ENCODE results near the gene CH25H. TPM values are rescaled to one million over a fixed set of nuclear protein-coding genes. Genes with fewer than 3 reads are reported as not detected.

The CH25H gene
- total and polyA plus RNA-seq, 12 donors: 0.80 to 16.3 (median 4.9) TPM; not detected in 1

DNA sequence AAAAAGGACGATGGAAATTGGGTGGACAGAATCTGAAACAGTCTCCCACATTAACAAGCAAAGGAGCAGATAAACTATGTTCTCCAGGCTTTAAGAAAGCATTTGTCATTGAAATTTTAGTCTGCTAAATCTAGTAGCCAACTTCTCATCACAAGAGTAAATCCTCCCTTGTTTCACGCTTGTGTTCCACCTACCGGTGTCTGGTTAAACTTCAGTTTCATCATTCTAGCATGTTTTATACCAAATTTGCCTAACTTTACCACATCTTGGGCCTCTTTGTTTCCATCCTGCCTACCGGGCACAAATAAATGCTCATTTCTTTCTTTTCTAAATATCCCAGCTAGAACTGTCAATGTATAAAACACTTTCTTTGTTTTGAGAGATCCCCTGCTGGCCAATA lies 38.7 kb upstream of the CH25H start:
- TF ChIP-seq POLR2A (IDR thresholded peaks at IDR 0.05): no peak
- TF ChIP-seq, protein P1, sequence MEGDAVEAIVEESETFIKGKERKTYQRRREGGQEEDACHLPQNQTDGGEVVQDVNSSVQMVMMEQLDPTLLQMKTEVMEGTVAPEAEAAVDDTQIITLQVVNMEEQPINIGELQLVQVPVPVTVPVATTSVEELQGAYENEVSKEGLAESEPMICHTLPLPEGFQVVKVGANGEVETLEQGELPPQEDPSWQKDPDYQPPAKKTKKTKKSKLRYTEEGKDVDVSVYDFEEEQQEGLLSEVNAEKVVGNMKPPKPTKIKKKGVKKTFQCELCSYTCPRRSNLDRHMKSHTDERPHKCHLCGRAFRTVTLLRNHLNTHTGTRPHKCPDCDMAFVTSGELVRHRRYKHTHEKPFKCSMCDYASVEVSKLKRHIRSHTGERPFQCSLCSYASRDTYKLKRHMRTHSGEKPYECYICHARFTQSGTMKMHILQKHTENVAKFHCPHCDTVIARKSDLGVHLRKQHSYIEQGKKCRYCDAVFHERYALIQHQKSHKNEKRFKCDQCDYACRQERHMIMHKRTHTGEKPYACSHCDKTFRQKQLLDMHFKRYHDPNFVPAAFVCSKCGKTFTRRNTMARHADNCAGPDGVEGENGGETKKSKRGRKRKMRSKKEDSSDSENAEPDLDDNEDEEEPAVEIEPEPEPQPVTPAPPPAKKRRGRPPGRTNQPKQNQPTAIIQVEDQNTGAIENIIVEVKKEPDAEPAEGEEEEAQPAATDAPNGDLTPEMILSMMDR (IDR thresholded peaks at IDR 0.05): no peak
- Histone ChIP-seq H3K4me1 (replicated peaks in 1 of 2) (peaks cover 12 to 23% of the 10 kb centered on the region in 2 donors), H3K27ac (no peak overlapping the region), H3K36me3 (replicated peaks in 1 of 2) (peaks cover 0 to 4% of the 10 kb centered on the region in 2 donors), H3K9me3 (replicated peaks in 1 of 3) (no peaks in the 10 kb centered on the region), H3K4me3 (no peak overlapping the region), H3K27me3 (no peaks in the 10 kb centered on the region)
- intact Hi-C loops (cut with DNase I): no loop called here
- 66 to 89% (median 71%) methylated on average over 4 of the region's 4 CpGs for WGBS, 4 donors
- DNase-seq: no peak

DNA sequence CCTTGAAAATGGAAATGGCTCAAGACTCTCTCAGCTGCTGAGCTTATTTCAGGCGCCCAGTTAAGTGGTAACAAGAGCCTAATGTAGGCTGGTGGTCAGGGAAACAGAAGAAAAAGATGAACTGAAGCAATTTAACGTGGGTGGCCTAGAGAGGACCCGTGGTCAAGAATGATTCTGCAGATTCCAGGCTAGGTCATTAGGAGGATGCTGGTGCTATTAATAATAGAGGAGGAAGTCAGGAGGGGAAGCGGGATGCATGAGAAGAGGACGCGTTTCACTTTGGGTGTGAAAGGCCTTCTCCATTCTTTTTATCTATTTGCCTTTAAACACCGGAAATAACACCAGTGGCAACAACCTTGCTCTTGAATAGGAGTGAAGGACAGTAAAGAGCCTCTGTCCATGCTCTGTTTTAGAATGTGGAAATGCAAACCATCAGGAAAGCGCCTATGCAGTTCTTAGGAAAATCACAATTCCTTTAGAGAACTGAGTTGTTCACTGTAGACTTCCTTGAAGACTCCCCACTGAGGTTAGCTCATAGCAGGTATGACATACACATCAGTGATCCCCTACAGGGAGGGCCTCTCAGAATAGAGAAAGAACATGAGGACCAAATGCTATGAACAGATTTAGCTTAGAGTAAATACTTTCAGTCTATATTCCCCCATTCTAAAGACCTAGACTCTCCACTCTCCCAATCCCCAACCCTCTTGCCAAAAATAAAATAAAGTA lies 35.9 kb upstream of the CH25H start:
- WGBS, 4 donors: 50 to 62% (median 59%) methylated on average over 8 of the region's 8 CpGs
- intact Hi-C loops (cut with DNase I): no loop called here
- H3K4me3 ChIP-seq: no peak overlapping the region
- no peaks in the 10 kb centered on the region for H3K9me3 ChIP-seq (replicated peaks in 1 of 3)
- H3K4me1 ChIP-seq (replicated peaks in 1 of 2): peaks cover 9 to 10% of the 10 kb centered on the region in 2 donors
- no peak for TF ChIP-seq POLR2A (IDR thresholded peaks at IDR 0.05)
- TF ChIP-seq, protein P1 (IDR thresholded peaks at IDR 0.05): no peak
- DNase-seq: peak in 2 of 7 donors; percentile 34 to 37
- no peaks in the 10 kb centered on the region for H3K27me3 ChIP-seq
- H3K36me3 ChIP-seq (replicated peaks in 1 of 2): peaks cover 0 to 7% of the 10 kb centered on the region in 2 donors
- peak overlapping the region in 4 of 5 donors; percentile 1 to 81 (median 30) for H3K27ac ChIP-seq

DNA sequence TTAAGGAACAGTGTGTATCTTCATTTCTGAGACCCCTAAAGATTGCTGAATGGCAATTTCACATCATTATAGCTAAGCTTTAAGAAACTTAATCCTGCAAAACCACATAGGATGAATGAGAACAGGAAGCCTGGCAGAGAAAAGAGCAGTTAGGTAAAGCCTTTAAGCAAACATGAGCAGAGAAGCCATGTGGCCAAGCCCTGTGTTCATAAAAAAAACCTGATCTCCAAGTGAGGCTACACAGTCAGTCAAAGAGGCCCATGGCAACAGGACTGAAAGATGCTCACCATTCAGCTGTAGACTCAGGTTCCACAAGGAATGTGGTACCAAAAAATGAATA lies 35.2 kb upstream of the CH25H start:
- no peaks in the 10 kb centered on the region for H3K27me3 ChIP-seq
- no peak overlapping the region for H3K4me3 ChIP-seq
- no peak for DNase-seq
- H3K9me3 ChIP-seq (replicated peaks in 1 of 3): no peaks in the 10 kb centered on the region
- peaks cover 0 to 7% of the 10 kb centered on the region in 2 donors for H3K36me3 ChIP-seq (replicated peaks in 1 of 2)
- peak overlapping the region in 3 of 5 donors; percentile 11 to 81 (median 21) for H3K27ac ChIP-seq
- no peak for TF ChIP-seq POLR2A (IDR thresholded peaks at IDR 0.05)
- TF ChIP-seq, protein P1 (IDR thresholded peaks at IDR 0.05): no peak
- peaks cover 9 to 10% of the 10 kb centered on the region in 2 donors for H3K4me1 ChIP-seq (replicated peaks in 1 of 2)
- intact Hi-C loops (cut with DNase I): no loop called here

DNA sequence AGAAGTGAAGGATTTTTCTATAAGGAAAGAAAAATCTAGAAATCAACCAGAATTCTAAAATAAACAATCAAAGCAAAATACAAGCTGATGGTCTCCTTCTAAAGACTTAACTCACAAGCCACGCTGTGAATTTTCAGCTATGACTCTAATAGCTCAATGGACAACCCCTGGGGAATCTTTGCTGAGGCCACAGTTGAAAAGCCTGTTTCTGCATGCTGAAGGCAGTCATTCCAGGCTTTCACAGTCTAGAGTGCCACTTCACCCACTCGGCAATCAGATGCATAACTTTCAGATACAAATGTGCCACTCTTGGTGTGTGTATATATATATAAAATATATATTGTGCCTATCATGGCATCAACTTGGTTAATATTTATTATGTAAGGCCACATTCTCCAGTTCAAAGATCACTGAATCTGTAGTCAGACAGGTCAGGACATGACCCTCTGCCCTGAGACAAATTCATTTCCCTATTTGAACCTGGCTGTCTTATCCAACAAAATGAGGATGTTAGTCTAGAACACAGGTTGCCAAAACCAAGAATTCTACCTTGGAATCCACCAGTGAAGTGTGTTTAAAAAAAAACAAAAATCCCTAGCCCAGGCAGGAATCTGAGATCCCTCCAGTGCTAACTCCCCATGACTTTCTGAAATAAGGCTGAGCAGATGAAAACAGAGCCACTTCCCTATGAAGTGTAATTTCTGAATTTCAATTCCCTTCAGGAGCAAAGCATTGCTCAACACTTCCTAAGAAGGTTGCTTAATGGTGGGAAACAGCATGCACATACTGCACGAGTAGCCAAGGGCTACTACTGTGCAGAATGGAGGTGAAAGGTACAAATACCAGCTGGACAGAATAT lies 34.6 kb upstream of the CH25H start:
- H3K4me1 ChIP-seq (replicated peaks in 1 of 2): peaks cover 9 to 10% of the 10 kb centered on the region in 2 donors
- H3K9me3 ChIP-seq (replicated peaks in 1 of 3): no peaks in the 10 kb centered on the region
- peak in 1 of 7 donors; percentile 27 for DNase-seq
- H3K27ac ChIP-seq: peak overlapping the region in 2 of 5 donors; percentile 34 to 81
- WGBS, 4 donors: 74 to 88% (median 80%) methylated on average over 3 of the region's 3 CpGs
- intact Hi-C loops (cut with DNase I): no loop called here
- no peak overlapping the region for H3K4me3 ChIP-seq
- H3K36me3 ChIP-seq (replicated peaks in 1 of 2): peaks cover 0 to 7% of the 10 kb centered on the region in 2 donors
- H3K27me3 ChIP-seq: no peaks in the 10 kb centered on the region
- no peak for TF ChIP-seq POLR2A (IDR thresholded peaks at IDR 0.05)
- TF ChIP-seq, protein P1 (IDR thresholded peaks at IDR 0.05): no peak
